ENCODE data around the gene TMC8. TPM values are rescaled to one million over a fixed set of nuclear protein-coding genes. Genes with fewer than 3 reads are reported as not detected.

Gene TMC8
- total RNA-seq, 2 donors from 2014 or later, result 5.3 to 5.4 TPM

- intact Hi-C loops (cut with DNase I), result no loop called here
- Histone ChIP-seq H3K27ac (no peak overlapping the region), H3K27me3 (no peaks in the 10 kb centered on the region), H3K4me1 (no peaks in the 10 kb centered on the region), H3K9ac (ENCODE audit: low read depth in 2 of 2, low read length in 2 of 2) (no peak overlapping the region), H3K9me3 (no peaks in the 10 kb centered on the region), H3K4me3 (no peak overlapping the region), H3K36me3 (peaks cover 5% of the 10 kb centered on the region)
- TF ChIP-seq CTCF (IDR thresholded peaks at IDR 0.05), result no peak
- no peak for DNase-seq
Observed at GRCh38 chr17:78101112-78101511, 29.5 kb upstream of the TMC8 start.

- peaks cover 5% of the 10 kb centered on the region for H3K36me3 ChIP-seq
Observed at GRCh38 chr17:78101542-78101941, 29.0 kb upstream of the TMC8 start.

GRCh38 chr17:78103311-78103710, 27.3 kb upstream of the TMC8 start:
- Histone ChIP-seq H3K27me3 (no peaks in the 10 kb centered on the region), H3K4me3 (no peak overlapping the region), H3K9ac (ENCODE audit: low read depth in 2 of 2, low read length in 2 of 2) (no peak overlapping the region), H3K4me1 (no peaks in the 10 kb centered on the region), H3K9me3 (no peaks in the 10 kb centered on the region), H3K27ac (no peak overlapping the region), H3K36me3 (peaks cover 3% of the 10 kb centered on the region)
- no peak for TF ChIP-seq CTCF (IDR thresholded peaks at IDR 0.05)
- intact Hi-C loops (cut with DNase I), result no loop called here
- no peak for DNase-seq

More at GRCh38 chr17:78101542-78101941, 29.0 kb upstream of the TMC8 start:
- H3K27ac ChIP-seq, result no peak overlapping the region
- no peak for TF ChIP-seq CTCF (IDR thresholded peaks at IDR 0.05)
- H3K27me3 ChIP-seq, result no peaks in the 10 kb centered on the region
- H3K9me3 ChIP-seq, result no peaks in the 10 kb centered on the region
- H3K9ac ChIP-seq (ENCODE audit: low read depth in 2 of 2, low read length in 2 of 2), result no peak overlapping the region
- H3K4me3 ChIP-seq, result no peak overlapping the region
- DNase-seq, result no peak
- intact Hi-C loops (cut with DNase I), result no loop called here
- H3K4me1 ChIP-seq, result no peaks in the 10 kb centered on the region

GRCh38 chr17:78104540-78104941, 26.0 kb upstream of the TMC8 start:
- Histone ChIP-seq H3K4me1 (no peaks in the 10 kb centered on the region), H3K4me3 (no peak overlapping the region), H3K27ac (no peak overlapping the region), H3K9me3 (no peaks in the 10 kb centered on the region), H3K36me3 (no peaks in the 10 kb centered on the region), H3K9ac (ENCODE audit: low read depth in 2 of 2, low read length in 2 of 2) (no peak overlapping the region), H3K27me3 (no peaks in the 10 kb centered on the region)
- intact Hi-C loops (cut with DNase I), result no loop called here
- no peak for DNase-seq
- TF ChIP-seq CTCF (IDR thresholded peaks at IDR 0.05), result no peak

- Histone ChIP-seq H3K27ac (no peak overlapping the region), H3K4me3 (no peak overlapping the region), H3K9ac (ENCODE audit: low read depth in 2 of 2, low read length in 2 of 2) (no peak overlapping the region), H3K9me3 (no peaks in the 10 kb centered on the region), H3K36me3 (no peaks in the 10 kb centered on the region), H3K27me3 (no peaks in the 10 kb centered on the region), H3K4me1 (no peaks in the 10 kb centered on the region)
- no peak for TF ChIP-seq CTCF (IDR thresholded peaks at IDR 0.05)
- intact Hi-C loops (cut with DNase I), result no loop called here
- no peak for DNase-seq
Observed at GRCh38 chr17:78105101-78105500, 25.5 kb upstream of the TMC8 start.

GRCh38 chr17:78105551-78105950, 25.0 kb upstream of the TMC8 start:
- no peaks in the 10 kb centered on the region for H3K27me3 ChIP-seq
- no peak overlapping the region for H3K9ac ChIP-seq (ENCODE audit: low read depth in 2 of 2, low read length in 2 of 2)
- DNase-seq, result no peak
- H3K9me3 ChIP-seq, result no peaks in the 10 kb centered on the region
- no peaks in the 10 kb centered on the region for H3K4me1 ChIP-seq
- TF ChIP-seq CTCF (IDR thresholded peaks at IDR 0.05), result no peak
- no peak overlapping the region for H3K27ac ChIP-seq
- no peaks in the 10 kb centered on the region for H3K36me3 ChIP-seq
- H3K4me3 ChIP-seq, result no peak overlapping the region
- intact Hi-C loops (cut with DNase I), result no loop called here
